ENCODE data around the gene DUS2. TPM values are rescaled to one million over a fixed set of nuclear protein-coding genes. Genes with fewer than 3 reads are reported as not detected.
"Not testable (repeated sequence)": the region's sequence is repeated elsewhere in the genome, so short reads cannot be mapped to it uniquely, and the experiment has no call there.

Gene DUS2
- total RNA-seq, 2 donors from 2014 or later: 5.3 to 8.4 TPM

DNA sequence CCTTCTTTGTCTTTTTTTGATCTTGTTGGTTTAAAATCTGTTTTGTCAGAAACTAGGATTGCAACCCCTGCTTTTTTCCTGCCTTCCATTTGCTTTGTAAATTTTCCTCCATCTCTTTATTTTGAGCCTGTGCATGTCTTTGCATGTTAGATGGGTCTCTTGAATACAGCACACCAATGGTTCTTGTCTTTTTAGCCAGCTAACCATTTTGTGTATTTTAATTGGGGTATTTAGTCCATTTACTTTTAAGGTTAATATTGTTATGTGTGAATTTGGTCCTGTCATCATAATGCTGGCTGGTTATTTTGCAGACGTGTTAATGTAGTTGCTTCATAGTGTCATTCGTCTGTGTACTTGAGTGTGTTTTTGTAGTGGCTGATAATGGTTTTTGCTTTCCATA lies 88.3 kb downstream of the DUS2 start:
- TF ChIP-seq, protein P1, sequence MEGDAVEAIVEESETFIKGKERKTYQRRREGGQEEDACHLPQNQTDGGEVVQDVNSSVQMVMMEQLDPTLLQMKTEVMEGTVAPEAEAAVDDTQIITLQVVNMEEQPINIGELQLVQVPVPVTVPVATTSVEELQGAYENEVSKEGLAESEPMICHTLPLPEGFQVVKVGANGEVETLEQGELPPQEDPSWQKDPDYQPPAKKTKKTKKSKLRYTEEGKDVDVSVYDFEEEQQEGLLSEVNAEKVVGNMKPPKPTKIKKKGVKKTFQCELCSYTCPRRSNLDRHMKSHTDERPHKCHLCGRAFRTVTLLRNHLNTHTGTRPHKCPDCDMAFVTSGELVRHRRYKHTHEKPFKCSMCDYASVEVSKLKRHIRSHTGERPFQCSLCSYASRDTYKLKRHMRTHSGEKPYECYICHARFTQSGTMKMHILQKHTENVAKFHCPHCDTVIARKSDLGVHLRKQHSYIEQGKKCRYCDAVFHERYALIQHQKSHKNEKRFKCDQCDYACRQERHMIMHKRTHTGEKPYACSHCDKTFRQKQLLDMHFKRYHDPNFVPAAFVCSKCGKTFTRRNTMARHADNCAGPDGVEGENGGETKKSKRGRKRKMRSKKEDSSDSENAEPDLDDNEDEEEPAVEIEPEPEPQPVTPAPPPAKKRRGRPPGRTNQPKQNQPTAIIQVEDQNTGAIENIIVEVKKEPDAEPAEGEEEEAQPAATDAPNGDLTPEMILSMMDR (IDR thresholded peaks at IDR 0.05): no peak
- ATAC-seq (ENCODE audit: insufficient number of reproducible peaks, low FRiP score, low read depth): no peak
- no peak for DNase-seq (ENCODE audit: low spot score)

DNA sequence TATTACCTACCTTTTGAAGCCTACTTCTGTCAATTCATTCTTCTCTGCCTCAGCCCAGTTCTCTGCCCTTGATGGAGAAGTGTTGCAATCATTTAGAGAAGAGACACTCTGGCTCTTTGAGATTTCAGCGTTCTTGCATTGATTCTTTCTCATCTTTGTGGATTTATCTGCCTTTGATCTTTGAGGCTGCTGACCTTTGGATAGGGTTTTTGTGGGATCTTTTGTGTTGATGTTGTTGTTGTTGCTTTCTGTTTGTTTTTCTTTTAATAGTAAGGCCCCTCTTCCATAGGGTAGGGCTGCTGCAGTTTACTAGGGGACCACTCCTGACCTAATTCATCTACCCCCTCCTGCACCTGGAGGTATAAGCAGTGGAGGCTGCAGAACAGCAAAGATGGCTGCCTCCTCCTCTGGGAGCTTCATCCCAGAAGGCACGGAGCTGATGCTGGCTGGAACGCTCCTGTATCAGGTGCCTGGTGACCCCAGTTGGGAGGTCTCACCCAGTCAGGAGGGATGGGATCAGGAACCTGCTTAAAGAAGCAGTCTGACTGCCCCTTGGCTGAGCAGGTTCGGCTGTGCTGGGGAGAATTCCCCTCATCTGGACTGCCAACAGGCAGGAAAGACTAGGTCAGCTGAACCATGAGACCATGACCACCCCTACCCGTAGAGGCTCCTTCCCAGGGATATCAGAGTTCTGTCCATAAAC lies 90.1 kb downstream of the DUS2 start:
- H3K4me1 ChIP-seq (ENCODE audit: control insufficient read depth in 1 of 2, low read depth in 2 of 2): peaks cover 0 to 13% of the 10 kb centered on the region in 2 donors
- TF ChIP-seq, protein P1 (IDR thresholded peaks at IDR 0.05): no peak
- ATAC-seq (ENCODE audit: insufficient number of reproducible peaks, low FRiP score, low read depth) (no peak), DNase-seq (ENCODE audit: low spot score) (no peak)
- H3K27me3 ChIP-seq (replicated peaks; ENCODE audit: insufficient read depth): no peaks in the 10 kb centered on the region
- no peaks in the 10 kb centered on the region for H3K9me3 ChIP-seq
- H3K27ac ChIP-seq: no peak overlapping the region
- no peak overlapping the region for H3K4me3 ChIP-seq
- no peaks in the 10 kb centered on the region for H3K36me3 ChIP-seq

More for the DNA sequence above, 88.3 kb downstream of the DUS2 start:
- H3K4me1 ChIP-seq (ENCODE audit: control insufficient read depth in 1 of 2, low read depth in 2 of 2): peaks cover 0 to 8% of the 10 kb centered on the region in 2 donors
- no peaks in the 10 kb centered on the region for H3K9me3 ChIP-seq
- no peaks in the 10 kb centered on the region for H3K27me3 ChIP-seq (replicated peaks; ENCODE audit: insufficient read depth)
- no peaks in the 10 kb centered on the region for H3K36me3 ChIP-seq
- no peak overlapping the region for H3K27ac ChIP-seq
- no peak overlapping the region for H3K4me3 ChIP-seq

DNA sequence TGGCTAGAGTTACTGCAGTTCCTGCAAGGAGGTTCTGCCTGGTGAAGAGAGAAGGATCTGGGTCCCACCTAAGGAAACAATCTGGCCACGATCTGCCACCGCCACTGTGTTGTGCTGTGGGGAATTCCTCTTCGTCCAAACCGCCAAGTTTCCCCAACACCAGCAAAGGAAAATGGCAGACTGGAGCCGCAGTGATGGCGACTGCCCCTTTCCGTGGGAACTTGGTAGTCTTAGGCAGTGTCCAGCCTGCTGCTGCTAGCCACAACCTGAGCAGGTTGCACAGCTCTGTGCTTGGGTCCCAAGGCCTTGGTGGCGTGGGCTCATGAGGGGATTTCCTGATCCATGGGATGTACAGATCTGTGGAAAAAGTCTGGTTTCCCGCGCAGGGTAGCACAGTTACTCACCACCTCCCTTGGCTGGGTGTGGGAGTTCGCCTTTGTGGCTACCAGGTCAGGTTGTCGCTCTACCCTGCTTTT lies 90.7 kb downstream of the DUS2 start:
- no peak overlapping the region for H3K4me3 ChIP-seq
- no peak for ATAC-seq (ENCODE audit: insufficient number of reproducible peaks, low FRiP score, low read depth)
- no peaks in the 10 kb centered on the region for H3K36me3 ChIP-seq
- DNase-seq (ENCODE audit: low spot score): no peak
- no peak overlapping the region for H3K27ac ChIP-seq
- peaks cover 0 to 13% of the 10 kb centered on the region in 2 donors for H3K4me1 ChIP-seq (ENCODE audit: control insufficient read depth in 1 of 2, low read depth in 2 of 2)
- TF ChIP-seq, protein P1 (IDR thresholded peaks at IDR 0.05): no peak
- H3K27me3 ChIP-seq (replicated peaks; ENCODE audit: insufficient read depth): no peaks in the 10 kb centered on the region
- H3K9me3 ChIP-seq: no peaks in the 10 kb centered on the region

DNA sequence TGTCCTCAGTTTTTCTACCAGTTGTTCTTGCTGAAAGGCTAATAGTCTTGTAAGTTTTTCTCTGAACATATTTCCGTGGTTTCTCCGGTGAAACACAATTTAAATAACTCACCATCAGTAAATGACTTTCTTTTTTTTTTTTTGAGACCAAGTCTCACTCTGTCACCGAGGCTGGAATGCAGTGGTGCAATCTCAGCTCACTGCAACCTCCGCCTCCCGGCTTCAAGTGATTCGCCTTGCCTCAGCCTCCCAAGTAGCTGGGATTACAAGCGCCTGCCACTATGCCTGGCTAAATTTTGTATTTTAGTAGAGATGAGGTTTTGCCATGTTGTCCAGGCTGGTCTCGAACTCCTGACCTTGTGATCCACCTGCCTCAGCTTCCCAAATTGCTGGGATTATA lies 91.9 kb downstream of the DUS2 start:
- not testable (repeated sequence) for H3K27me3 ChIP-seq (replicated peaks; ENCODE audit: insufficient read depth); H3K9me3 ChIP-seq; ATAC-seq (ENCODE audit: insufficient number of reproducible peaks, low FRiP score, low read depth); H3K4me3 ChIP-seq; H3K27ac ChIP-seq; H3K36me3 ChIP-seq; DNase-seq (ENCODE audit: low spot score)
- peaks cover 0 to 13% of the 10 kb centered on the region in 2 donors for H3K4me1 ChIP-seq (ENCODE audit: control insufficient read depth in 1 of 2, low read depth in 2 of 2)

DNA sequence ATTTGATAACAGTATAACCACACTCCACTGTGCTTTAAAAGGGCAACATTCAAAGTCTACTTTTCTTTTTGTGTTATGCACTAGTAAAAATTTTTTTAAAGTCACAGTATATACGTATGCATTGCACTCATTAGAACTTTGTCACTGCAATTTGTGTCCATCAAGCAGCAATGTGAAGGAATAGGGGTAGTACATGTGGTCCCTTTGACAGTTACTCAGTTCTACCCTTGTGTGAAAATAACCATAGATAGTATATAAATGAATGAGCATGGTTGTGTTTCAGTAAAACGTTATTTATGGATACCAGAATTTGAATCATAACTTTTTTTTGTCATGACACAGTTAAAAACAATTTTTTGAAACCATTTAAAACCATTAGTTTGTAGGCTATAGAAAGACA lies 92.8 kb downstream of the DUS2 start:
- Histone ChIP-seq H3K4me3 (no peak overlapping the region), H3K36me3 (no peaks in the 10 kb centered on the region), H3K4me1 (ENCODE audit: control insufficient read depth in 1 of 2, low read depth in 2 of 2) (peaks cover 0 to 13% of the 10 kb centered on the region in 2 donors), H3K9me3 (no peaks in the 10 kb centered on the region), H3K27ac (no peak overlapping the region), H3K27me3 (replicated peaks; ENCODE audit: insufficient read depth) (no peaks in the 10 kb centered on the region)
- ATAC-seq (ENCODE audit: insufficient number of reproducible peaks, low FRiP score, low read depth) (no peak), DNase-seq (ENCODE audit: low spot score) (no peak)
- TF ChIP-seq, protein P1 (IDR thresholded peaks at IDR 0.05): no peak
